Ovary (tissue), 3 donors: ENCODE data around the gene CXCL14.

ENCODE experiments used
- EP300 ChIP-seq: sonication (generic); formaldehyde crosslinking; IDR thresholded peaks from one replicate; pipeline ENCODE4 v1.6.1; 2017; ENCODE audit warnings: antibody characterized with exemption
- POLR2A ChIP-seq: fragments of 450-650 bp; IDR thresholded peaks from one replicate; pipeline ENCODE4 v1.6.1; 2017; ENCODE audit warnings: antibody characterized with exemption, mild to moderate bottlenecking, moderate library complexity
- TF ChIP-seq, protein P1 (sequence below), 3 donors: fragments of 450-650 bp in 2 of 3; fragments of 200-600 bp in 1 of 3; IDR thresholded peaks; one replicate each; pipeline versions ENCODE4 v1.5.1 to v1.8.0; 2016 to 2022; ENCODE audit warnings: antibody characterized with exemption in 3 of 3, mild to moderate bottlenecking in 1 of 3
- donor health status: DM: no; HTN: no; CAD: no.

DNA sequence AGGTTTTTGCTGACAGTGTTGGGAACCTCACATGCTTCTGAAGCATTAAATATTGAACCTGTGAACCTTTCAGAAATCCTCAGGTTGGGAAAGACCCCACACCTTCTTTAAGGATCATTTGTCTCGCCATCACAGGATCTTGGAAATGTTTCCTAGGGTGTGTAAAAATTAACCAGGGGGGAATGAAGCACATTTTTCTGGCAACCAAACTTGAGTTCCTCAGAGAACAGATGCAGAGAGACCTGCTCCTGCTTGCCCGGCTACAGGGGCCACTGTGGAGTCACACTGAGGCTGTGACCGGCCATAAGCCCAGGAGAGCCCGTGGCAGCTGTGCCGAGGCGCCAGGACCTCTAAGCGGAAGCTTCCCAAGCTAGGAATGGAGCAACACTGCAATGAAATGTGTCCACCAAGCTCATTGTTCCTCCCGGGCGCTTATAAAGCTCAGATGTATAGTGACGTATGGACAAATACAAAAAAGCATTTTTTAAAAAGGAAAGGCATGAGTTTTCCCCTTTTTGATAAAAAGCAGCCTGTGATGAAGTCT lies 7.7 kb downstream of the CXCL14 start:
- TF ChIP-seq, protein P1, sequence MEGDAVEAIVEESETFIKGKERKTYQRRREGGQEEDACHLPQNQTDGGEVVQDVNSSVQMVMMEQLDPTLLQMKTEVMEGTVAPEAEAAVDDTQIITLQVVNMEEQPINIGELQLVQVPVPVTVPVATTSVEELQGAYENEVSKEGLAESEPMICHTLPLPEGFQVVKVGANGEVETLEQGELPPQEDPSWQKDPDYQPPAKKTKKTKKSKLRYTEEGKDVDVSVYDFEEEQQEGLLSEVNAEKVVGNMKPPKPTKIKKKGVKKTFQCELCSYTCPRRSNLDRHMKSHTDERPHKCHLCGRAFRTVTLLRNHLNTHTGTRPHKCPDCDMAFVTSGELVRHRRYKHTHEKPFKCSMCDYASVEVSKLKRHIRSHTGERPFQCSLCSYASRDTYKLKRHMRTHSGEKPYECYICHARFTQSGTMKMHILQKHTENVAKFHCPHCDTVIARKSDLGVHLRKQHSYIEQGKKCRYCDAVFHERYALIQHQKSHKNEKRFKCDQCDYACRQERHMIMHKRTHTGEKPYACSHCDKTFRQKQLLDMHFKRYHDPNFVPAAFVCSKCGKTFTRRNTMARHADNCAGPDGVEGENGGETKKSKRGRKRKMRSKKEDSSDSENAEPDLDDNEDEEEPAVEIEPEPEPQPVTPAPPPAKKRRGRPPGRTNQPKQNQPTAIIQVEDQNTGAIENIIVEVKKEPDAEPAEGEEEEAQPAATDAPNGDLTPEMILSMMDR (IDR thresholded peaks at IDR 0.05): no peak
- TF ChIP-seq EP300 (no peak), POLR2A (no peak)
